HG03521 (cell line): ENCODE measurements around the gene CILP2.

ENCODE experiments used
- ATAC-seq: cut with Tn5 transposase; IDR thresholded peaks from one replicate; pipeline ENCODE4 v1.9.1; 2021; ENCODE audit warnings: mild to moderate bottlenecking, moderate library complexity; ENCODE audit not compliant: unreplicated experiment

Gene CILP2

DNA sequence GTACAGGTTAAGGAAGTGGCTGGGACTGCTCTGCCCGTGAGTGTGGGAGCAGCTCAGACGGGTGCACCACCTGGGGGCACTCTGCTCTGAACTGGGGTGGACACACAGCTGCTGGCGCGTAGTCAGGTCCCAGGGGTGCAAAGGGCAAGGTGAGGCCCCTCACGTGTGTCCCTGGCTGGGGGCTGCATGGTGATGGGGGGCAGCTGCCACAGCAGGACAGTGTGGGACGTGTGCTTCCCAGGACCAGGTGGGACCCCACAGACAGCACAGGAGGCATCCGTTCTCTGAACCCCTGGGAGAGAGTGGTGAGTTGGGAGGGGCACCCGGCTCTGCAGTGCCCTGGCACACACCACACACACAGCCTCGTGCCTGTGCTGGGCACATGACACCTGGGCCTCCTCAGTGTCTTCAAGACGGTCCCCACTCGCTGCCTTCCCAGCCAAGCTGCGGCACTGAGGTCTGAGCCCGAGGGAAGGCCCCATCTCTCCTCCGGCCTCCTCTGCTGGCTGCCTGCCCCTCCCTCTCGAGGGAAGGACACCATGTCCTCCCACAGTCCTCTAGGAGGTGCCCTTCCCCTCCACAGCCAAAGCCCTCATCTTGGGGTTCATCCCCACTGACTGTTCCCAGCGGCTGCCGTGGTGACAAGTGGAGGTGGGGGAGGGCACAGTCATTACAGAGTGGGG is 24.7 kb downstream of the CILP2 start:
- ATAC-seq = no peak

DNA sequence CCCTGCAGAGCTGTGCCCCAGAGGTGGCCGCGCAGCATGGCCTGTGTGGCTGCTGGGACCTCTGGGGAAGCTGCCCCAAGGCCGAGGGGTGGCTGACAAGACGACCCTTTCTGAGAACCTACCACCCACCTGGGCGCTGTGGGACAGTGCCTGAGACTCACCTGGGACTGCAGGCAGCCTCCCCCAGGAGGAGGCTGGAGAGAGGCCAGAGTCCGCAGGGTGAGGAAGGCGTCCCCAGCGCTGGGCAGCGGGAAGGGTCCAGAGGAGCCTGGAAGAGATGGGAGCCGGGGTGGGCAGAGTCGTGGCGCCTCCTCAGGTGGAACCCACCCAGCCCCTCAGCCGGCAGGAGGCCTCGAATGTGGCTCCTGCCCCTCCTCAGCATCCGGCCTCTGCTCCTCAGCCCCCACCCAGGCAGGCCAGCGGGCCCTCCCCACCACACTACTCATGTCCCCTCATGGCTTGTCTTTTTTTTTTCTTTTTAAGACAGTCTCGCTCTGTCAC is 25.3 kb downstream of the CILP2 start:
- ATAC-seq = no peak

DNA sequence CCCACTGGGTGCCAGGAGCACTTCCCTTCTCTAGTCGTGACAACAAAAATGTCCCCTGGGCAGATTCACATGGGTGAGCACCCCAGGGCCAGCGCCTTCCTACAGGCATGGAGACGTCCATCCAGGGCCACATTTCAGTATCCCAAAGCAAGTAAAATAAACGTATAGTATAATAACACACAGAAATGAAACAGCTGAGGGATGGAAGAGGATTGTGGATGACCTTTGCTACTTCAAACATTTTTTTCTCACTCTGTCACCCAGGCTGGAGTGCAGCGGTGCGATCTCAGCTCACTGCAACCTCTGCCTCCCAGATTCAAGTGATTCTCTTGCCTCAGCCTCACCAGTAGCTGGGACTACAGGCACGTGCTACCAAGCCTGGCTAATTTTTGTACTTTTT is 28.2 kb downstream of the CILP2 start:
- no peak for ATAC-seq

DNA sequence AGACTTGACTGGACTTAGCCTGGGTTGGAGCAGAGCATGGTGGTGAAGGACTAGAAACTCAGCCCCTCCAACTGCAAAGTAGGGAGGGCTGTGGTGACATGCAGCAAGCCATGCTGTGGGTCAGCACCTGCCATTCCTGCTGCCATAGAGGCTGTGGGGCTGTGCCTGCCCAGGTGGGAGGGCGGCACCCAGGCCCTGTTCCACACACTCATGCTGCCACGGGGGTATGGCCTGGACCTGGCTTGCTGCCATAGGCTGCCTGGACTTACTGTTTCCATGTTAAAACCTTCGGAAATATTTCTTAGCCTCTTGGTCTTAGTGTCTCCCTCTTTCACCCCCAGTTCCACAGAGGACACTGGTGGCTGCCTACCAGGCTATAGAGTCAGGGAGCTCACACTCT is 29.3 kb downstream of the CILP2 start:
- no peak for ATAC-seq

DNA sequence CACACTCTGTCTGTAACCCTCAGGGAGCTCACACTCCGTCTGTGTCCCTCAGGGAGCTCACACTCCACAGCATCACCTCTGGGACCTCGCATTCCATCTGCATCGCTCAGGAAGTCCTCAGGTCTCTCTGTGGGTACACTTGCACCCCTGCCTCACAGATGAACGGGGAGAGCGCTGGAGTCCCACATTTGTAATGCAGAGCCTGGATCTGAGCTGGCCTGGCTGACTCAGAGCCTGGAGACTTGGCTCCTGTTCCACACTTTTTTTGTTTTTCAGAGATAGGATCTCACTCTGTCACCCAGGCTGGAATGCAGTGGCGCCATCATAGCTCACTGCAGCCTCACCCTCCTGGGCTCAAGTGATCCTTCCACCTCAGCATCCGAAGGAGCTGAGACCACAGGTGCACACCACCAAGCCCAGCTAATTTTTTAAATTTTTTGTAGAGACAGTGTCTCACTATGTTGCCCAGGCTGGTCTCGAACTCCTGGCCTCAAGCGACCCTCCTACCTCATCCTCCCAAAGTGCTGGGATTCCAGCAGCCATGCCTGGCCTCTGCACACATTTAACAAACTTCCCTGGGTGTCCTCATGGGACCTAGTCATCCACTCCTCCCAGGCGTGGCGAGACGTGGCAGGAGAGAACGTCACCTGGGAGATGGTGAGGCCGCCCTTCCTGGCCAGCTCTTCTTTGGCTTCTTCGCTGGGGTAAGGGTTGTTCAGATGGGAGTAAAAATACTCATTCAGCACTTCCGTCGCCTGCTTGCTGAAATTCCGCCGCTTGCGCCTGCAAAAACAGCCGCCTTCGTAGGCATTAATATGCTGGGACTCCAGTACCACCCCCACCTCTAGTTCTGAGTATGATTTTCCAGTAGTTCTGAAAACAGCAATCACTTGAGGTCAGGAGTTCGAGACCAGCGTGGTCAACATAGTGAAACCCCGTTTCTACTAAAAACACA is 31.0 kb downstream of the CILP2 start:
- no peak for ATAC-seq

DNA sequence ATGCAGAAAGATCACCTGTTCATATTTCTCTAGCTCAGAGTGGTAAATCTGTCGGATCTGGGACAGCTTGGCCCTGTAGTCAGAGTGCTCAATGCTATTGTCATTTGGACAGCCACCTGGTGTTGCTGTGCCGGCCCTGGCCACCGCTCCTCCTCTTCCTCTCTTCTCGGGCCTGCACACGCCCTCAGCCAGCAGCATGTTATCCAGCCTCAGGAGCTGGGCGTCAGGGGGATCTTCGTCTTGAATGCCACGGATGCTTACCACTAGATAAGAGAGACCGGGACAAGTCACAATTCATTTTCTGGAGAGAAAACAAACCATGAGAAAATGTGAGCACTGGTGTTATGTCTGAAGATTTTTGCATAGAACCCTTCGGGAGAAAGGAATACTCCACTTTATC is 32.5 kb downstream of the CILP2 start:
- ATAC-seq = no peak

DNA sequence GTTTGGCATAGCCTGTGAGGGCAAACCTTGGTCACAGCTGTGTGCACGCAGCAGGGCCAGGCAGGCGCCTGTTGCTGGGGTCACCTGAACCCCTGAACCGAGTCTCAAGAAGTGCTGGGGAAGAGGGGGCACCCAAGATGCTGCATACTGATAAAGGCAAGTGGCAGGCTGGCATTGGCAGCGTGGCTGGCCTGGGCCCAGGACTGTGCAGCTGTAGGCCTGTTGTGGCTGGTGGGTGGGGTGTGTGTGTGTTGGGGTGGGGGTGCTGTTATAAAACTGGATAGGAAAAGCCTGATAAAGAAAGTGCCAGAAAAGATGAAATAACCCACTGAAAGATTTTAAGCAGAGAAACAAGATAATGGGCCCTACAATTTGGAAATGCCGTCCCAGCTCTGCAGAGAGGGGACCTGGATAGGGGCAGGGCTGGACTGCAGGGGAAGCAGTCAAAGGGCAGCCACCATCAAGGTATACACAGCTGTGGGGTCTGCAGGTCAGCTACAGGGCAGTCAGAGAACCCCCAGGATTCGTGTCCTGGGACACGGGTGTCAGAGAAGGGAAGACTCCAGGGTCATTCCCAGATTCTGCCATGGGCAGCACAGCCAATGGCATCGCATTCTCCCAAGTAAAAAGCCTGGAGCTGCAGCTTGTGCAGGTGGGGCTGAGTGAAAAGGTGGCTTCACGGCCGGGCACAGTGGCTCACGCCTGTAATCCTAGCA is 33.2 kb downstream of the CILP2 start:
- ATAC-seq = no peak

DNA sequence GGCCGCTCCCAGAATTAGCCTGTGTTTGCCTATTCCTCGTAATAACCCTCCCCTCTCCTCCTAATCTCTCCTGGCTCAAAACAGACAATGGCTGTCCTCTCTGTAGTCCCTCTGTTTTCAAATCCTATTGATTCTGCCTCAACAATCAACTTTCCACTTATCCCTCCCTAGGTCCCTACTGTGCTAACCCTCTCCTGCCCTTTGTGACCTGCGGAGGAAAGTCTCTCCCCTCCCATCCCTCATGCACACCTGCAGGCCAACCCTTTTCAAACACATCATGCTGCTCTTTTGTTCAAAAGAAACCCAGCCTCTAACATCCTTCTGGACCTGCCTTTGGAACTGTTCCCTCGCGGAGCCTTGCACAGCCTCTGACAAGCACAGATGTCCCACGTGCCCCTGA is 37.3 kb downstream of the CILP2 start:
- no peak for ATAC-seq

DNA sequence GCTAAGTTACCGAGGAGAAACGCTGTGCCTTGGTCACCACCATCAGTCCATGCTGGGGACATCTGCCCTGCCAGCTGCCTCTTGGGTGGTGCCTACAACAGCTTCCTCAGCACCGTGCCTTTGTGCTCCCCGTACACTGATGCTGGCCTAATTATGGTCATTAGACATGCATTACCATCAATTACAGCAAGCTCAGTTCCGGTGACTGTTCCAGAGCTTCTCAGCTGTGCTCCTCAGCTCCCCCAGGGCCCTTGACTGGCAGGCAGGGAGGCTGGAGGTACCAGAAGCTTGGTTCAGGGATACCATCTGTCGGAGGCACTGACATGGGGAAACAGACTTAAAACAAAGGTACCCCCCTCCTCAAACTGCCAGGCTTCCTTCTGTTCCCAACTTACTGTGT is 40.2 kb downstream of the CILP2 start:
- ATAC-seq = no peak

DNA sequence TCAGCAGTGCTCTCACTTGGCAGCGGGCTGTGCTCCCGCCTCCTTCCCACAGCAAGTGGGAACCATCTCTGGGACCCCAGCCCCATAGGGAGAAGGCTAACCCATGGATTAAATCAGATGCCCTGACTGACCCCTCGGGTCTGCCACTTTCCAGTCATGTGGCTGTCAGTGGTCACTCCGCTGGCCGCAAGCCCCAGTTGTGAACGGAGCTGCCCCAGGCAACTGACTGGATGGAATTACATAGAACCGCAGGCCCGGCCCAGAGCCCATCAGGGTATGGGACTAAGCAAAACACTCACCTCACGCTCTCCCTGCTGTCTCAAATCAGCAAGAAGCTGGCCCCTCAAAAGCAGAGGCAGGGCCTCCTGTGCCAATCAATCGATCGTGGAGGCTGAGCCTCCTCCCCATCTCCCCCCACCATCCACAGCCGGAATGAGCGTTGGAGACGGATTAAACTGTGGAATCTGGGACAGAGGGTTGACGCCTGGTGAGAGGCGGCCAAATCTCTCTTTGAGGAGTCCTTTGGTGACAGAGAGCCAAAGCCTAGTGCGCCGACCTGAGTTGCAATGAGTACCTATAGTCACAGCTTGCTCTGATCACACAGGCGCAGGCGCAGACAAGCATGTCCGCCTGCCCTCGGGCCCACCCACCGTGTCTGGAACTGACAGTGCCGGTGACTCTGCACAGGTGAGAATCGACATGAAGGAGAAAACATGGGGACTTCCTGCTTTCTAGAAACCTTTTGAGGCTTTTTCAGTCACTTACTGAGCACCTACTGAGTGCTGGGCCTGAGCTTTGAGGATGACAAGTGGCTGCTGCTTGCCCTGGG is 41.7 kb downstream of the CILP2 start:
- no peak for ATAC-seq

DNA sequence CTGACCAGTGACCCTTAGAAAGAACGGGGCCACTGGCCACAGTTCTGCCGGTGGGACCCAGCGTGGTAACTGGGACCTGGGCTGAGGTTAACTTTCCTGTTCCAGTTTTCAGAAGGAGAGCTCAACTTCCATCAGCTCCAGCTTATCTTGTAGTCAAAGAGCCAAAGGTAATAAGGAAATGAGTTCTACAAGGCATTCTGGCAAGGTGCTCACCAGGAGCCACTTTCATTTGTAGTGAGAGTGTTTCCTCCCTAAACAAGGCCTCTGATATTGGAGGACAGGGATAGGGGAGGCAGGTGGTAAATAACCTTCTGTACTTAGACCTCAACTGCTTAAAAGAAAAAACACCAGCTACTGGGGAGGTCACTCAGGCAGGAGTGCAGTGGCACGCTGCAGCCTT is 42.4 kb downstream of the CILP2 start:
- ATAC-seq = no peak

DNA sequence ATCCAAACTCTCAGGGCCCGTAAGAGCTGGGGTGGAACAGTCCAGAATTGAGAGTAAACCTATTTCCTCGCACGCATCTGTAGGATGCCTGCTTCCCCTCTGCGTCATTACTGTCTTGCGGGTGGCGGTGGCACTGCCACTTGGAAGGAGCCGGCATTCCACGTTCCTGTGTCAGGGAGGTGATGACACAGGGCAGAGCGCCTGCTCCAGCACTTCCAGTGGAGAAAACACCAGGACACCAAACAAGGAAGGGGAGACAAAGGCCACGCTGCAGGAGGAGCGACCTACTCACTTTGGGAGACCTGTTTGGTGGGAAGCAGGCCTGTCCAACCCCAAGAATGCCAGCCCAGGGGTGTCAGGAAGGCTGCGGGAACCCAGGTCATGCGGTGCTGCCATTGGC is 43.3 kb downstream of the CILP2 start:
- no peak for ATAC-seq

DNA sequence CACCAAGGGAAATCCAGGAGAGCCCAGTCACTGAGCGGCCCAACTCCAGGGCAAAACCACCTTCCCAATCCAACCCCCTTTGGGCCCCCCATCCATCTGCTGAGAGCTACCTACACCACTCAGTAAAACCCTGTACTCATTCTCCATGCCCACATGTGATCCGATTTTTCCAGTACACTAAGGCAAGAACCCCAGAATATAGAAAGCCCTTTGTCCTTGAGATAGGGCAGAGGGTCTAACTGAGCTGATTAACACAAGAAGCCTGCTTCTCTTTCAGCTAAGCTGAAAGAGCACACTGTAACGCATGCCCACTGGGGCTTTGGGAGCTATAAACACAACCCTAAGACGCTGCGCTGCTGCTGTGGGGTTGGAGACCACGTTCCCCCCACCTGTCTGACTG is 44.4 kb downstream of the CILP2 start:
- no peak for ATAC-seq

DNA sequence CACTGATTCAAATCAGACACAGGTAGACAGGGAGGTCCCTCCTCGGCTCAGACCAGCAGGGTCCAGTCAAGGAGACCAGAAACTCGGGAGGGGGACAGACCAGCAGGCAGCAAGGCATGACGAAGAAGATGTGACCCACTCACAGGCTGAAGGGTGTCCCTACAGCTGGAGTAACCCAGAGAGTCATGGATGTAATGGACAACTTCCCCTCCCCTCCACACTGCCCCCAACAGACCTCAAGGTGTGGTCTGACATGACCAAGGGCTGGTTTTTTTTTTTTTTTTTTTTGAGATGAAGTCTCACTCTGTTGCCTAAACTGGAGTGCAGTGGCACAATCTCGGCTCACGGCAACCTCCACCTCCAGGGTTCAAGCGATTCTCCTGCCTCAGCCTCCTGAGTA is 46.3 kb downstream of the CILP2 start:
- ATAC-seq = no peak

DNA sequence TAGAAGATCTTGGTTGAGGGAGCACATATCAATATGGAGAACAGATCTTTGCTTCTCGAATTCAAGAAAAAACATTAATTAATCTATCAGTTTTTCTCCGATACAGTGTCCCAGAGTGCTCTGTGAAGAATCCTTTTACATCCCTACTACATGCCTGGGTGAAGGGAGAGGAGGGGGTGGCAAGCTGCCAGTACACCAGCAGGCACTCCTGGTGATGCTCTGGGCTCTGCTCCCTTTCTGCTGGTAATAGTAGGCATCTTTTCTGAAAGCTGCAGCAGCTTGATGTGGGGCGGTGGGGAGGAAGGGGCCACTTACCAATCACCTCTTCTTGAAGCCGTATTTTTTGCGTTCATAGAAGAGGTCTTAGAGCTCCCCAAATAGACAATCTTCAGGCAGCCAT is 49.7 kb downstream of the CILP2 start:
- no peak for ATAC-seq

DNA sequence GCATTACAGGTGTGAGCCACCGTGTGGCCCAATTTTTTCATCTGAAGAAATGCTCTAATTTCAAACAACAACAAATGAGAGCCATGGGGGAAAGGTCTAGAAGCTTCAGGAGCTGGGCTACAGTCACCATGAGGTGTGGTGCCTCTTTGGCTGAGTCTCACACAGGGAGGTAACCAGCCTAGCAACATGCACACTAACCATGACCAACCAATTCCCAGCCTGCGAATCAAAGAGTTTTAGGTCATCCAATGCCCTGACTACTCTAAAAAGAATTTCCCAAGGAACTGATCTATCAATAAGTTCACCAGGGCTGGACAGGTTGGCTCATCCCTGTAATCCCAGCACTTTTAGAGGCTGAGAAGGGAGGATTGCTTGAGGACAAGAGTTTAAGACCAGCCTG is 50.5 kb downstream of the CILP2 start:
- no peak for ATAC-seq

DNA sequence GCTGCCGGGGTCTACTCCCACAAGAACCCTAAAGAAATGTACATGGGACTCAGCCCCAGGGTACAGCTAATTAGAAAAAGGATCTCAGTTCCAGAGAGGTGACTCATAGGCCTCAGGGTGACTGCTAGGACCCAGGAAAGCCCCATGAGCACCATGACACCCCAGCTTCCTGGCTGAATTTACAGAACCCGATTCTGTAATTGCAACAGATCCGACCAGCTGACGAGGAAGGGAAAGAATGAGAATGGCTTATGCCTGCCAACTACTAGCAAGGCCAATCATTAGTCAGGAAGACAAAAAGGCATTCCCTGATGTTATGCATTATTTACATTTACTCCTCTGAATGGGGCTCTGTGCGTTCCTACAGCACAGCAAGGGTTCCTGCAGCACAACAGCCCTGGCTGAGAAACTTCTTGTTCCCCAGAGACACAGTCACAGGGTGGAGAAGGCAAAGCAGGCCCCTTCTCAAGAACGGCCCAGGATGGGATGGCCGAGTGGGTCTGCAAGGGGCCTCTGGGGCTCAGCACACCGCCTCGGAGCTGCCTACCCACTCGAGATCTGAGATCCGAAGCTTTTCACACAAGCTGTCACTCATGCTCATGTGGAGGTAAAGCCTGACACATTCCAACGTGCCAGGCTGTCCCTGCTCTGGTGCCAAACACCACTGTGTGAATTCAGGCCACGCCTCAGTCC is 53.2 kb downstream of the CILP2 start:
- no peak for ATAC-seq

DNA sequence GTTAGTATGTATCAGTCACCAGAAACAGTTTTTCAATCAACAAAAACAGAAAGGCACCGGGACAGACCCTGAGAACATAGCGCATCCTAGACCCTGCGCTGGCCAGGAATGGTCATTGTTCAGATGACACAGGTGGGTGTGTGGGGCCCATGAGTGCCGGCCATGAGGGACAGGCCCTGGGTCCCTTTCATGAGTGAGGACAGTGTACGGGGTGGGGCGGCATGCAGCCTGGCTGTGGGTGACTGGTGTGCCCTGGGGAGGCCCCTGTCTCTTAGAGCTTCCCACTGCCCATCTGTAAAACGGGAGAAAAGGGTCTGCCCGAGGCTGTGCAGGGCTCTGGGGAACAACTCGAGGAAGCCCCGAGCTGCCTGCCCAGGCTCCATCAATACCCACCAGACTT is 54.6 kb downstream of the CILP2 start:
- ATAC-seq = no peak

DNA sequence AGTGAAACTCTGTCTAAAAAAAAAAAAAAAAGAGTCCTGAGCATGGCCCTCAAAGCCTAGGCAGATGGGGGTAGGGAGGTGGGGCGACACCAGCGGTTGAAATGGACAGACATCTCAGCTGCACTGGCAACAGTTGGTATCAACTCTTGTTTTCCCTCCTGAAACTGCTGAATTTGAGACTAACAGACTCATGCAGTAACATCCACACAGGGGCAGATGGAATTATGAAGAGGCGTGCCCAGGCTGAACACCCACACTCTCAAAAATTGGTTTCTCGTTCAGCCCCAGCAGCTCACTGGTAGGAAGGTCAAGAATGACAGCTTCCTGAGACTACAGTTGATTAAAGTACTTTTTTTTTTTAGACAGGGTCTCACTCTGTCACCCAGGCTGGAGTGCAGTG is 56.3 kb downstream of the CILP2 start:
- no peak for ATAC-seq

DNA sequence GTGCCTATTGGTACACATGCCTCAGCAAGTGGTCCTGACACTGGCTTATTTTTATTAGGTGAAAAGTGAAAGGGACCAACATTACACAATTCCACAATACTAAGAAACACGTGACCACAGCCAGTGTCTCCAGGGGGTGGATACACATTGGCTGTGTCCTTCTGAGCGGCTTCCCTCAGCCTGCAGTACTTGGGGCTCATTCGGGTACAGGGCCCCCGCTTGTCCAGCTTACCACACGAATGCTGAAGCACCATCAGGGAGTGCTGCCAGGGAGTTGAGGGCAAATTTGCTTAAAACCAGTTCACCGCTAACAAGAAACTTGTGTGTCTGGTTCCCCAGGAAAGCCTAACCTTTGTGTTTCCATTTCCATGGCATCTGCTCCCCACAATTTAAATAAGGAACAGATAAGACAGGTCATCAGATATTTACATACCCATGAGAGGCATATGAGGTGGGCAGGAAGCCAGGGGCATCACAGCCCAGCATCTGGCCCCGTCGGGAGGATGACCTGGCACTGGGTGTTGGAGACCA is 57.2 kb downstream of the CILP2 start:
- no peak for ATAC-seq
